Measurements from ENCODE around the gene ACVR1B.
A peak's percentile ranks its signal among the peaks of the same experiment; 100 is the strongest.

Gene ACVR1B

GRCh38 chr12:52004042-52004648 lies 52.6 kb downstream of the ACVR1B start:
- DNase-seq (ENCODE audit: low read depth) = peak; percentile 43

GRCh38 chr12:52005218-52005902 lies 53.9 kb downstream of the ACVR1B start:
- no peak for DNase-seq (ENCODE audit: low read depth)

GRCh38 chr12:52005903-52006703 lies 54.6 kb downstream of the ACVR1B start:
- DNase-seq (ENCODE audit: low read depth) = no peak

DNA sequence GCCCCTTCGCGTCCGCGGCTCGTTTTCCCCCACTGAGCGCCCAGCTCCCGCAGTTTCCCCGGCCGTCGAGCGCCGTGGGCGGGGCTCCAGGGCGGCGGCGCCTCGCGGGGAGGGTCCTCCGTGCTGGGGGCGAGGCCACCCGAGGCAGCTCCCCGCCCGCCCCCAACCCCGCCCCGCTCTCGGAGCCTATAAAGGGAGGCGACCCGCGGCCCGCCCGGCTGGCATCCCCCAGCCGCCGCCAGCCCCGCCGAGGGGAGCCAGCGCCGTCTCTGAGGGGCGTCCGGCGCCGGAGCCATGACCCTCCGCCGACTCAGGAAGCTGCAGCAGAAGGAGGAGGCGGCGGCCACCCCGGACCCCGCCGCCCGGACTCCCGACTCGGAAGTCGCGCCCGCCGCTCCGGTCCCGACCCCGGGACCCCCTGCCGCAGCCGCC lies 55.2 kb downstream of the ACVR1B start, which contains the start of gene TAMALIN:
TAMALIN (plus strand) TSS at position 221 of the 432 bp plus-strand sequence; CDS start at position 295, 74 bp downstream.
- peak; percentile 36 for DNase-seq (ENCODE audit: low read depth)

- DNase-seq (ENCODE audit: low read depth) = no peak
Observed at GRCh38 chr12:52007158-52007921, 55.8 kb downstream of the ACVR1B start.

DNA sequence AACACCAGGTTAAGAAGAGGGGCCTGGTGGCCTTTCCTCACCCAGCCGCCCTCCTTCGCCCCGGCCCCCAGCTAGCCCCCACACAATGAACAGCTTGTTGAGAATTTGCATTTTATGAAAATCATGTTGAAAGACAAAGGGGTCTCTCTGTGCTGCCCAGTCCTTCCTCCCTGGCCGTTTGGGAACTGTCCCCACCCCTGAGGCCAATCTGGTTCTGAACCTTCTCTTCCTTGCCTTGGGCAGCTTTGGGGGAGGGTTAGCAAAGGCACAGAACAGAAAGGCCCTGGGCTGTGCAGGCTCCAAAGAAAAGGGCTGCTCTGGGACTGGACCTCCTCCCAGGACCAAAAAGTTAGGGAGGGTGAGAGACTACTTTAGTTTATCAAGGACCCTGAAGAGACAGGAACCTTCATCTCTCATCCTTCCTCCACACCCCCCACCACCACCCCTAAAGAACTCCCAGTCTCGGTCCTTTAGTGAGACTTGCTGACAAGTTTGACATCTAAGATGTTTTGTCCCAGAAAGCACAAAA lies 56.5 kb downstream of the ACVR1B start:
- DNase-seq (ENCODE audit: low read depth) = no peak

DNA sequence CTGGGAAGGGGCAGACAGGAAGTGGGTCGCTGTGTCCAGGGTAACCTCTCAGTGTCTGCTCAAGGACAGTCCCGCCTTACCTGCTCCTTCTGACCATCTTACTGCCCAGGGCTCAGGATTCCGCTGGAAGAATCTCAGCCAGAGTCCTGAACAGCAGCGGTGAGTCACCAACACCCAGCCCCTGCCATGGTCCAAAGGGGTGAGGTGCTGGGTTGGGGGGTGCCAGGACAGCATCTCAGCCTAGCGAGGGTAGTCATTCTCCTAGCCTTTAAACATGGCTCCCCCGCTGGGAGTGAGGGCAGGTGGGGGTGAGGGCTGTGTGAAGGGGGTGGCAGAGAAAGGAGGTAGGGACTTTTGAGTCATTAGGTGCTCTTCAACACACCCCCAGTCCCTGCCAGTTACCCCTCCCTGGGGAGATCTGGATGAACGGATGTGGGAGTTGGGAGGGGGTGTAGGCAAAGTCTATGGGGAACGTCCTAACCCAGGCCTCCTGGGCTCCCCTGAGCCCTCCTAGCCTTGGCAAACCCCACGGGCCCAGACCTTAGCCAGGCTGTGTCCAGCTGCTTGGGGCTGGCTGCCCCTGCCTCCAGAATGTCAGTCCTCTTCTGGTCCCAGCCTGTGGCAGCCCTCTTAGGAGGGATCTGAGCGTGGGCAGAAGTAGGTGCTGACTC lies 57.7 kb downstream of the ACVR1B start:
- no peak for DNase-seq (ENCODE audit: low read depth)

GRCh38 chr12:52010152-52010622 lies 58.7 kb downstream of the ACVR1B start:
- DNase-seq (ENCODE audit: low read depth) = peak; percentile 65

GRCh38 chr12:52010692-52011601 lies 59.4 kb downstream of the ACVR1B start:
- DNase-seq (ENCODE audit: low read depth) = no peak

GRCh38 chr12:52011602-52012214 lies 60.2 kb downstream of the ACVR1B start:
- no peak for DNase-seq (ENCODE audit: low read depth)

DNA sequence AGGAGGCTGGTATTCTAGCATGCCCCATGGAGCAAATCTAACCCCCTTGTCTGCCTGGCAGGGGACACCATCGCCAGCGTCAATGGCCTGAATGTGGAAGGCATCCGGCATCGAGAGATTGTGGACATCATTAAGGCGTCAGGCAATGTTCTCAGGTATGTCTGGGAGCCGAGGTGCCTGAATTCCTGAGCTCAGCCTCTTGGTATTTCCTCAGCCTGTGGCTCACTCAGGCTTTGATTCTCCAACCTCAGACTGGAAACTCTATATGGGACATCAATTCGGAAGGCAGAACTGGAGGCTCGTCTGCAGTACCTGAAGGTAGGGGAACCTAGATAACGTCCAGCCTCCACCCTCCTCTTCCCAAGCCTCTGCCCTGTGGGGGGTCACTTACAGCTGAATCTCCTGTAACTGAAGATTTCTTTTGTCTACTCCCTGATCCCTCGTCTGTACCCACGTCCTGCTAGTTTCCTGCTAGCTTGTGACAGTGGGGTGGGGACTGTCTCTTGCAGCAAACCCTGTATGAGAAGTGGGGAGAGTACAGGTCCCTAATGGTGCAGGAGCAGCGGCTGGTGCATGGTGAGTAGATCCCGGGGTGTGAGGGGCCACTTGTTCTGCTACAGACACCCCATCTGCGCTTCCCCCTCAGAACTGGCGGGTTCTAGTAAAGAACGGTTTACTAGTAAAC lies 62.3 kb downstream of the ACVR1B start:
- DNase-seq (ENCODE audit: low read depth) = no peak

DNA sequence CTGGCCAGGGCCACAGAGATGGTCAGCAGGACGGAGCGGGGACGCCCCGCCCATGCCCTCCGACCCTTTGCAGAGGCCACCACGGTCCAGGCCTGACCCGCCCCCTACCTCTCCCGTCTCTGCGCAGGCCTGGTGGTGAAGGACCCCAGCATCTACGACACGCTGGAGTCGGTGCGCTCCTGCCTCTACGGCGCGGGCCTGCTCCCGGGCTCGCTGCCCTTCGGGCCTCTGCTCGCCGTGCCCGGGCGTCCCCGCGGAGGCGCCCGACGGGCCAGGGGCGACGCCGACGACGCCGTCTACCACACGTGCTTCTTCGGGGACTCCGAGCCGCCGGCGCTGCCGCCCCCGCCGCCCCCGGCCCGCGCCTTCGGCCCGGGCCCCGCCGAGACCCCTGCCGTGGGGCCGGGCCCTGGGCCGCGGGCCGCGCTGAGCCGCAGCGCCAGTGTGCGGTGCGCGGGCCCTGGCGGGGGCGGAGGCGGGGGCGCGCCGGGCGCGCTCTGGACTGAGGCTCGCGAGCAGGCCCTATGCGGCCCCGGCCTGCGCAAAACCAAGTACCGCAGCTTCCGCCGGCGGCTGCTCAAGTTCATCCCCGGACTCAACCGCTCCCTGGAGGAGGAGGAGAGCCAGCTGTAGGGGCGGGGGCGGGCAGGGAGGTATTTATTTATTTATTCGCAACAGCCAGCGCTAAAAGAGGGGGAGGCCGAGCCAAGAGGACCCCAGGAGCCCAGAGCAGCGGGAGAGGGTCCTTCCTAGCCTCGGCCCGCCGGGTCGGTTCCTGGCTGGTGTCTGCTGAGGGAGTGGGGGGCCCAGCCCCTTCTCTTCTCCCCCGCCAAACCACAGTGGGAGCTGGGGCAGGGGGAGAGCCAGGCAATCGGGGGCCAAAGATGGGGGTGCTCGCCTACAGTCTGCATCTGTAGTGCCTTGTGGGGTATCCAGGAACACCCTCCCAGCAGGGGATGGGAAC lies 63.4 kb downstream of the ACVR1B start:
- peak; percentile 50 for DNase-seq (ENCODE audit: low read depth)

- DNase-seq (ENCODE audit: low read depth) = no peak
Observed at GRCh38 chr12:52015532-52016041, 64.1 kb downstream of the ACVR1B start.

GRCh38 chr12:52018433-52019112 lies 67.1 kb downstream of the ACVR1B start:
- DNase-seq (ENCODE audit: low read depth) = no peak

- no peak for DNase-seq (ENCODE audit: low read depth)
Observed at GRCh38 chr12:52019113-52019770, 67.7 kb downstream of the ACVR1B start.

- DNase-seq (ENCODE audit: low read depth) = no peak
Observed at GRCh38 chr12:52020539-52021336, 69.2 kb downstream of the ACVR1B start.

Data from iris pigment epithelial cell (primary cell).